WTC11 (cell line): ENCODE data around the gene RBSN. TPM values are rescaled to one million over a fixed set of nuclear protein-coding genes. Genes with fewer than 3 reads are reported as not detected.

Experiments
- ATAC-seq: fragments of 200-7000 bp; cut with Tn5 transposase; 2 replicates; pipeline ENCODE4 v1.10.0; 2021; ENCODE audit warnings: mild to moderate bottlenecking, moderate library complexity
- CTCF ChIA-PET: fragments of 300-600 bp; sonication (Branson Sonifier 250); formaldehyde crosslinking; loops from one replicate; lab custom pipeline; 2021; ENCODE audit warnings: antibody characterized with exemption; lab: Charles Lee
- POLR2A ChIA-PET: fragments of 350-600 bp; sonication (Branson Sonifier 250); formaldehyde crosslinking; loops from one replicate; lab custom pipeline; 2021; ENCODE audit warnings: antibody characterized with exemption; lab: Charles Lee
- DNase-seq: peaks from one replicate; pipeline ENCODE4 v3.0.0; 2021; ENCODE audit warnings: low spot score
- H3K27ac Mint-ChIP-seq: 2 replicates; pipeline ENCODE4 v1.8.0; 2021; ENCODE audit warnings: mixed read lengths
- H3K27me3 Mint-ChIP-seq: 2 replicates; pipeline ENCODE4 v1.8.0; 2021; ENCODE audit warnings: low read depth, mild to moderate bottlenecking, moderate library complexity, mixed read lengths
- H3K36me3 Mint-ChIP-seq: 2 replicates; pipeline ENCODE4 v1.8.0; 2021; ENCODE audit warnings: mixed read lengths
- H3K4me1 Mint-ChIP-seq: 2 replicates; pipeline ENCODE4 v1.8.0; 2022; ENCODE audit warnings: mixed read lengths
- H3K4me3 Mint-ChIP-seq: 2 replicates; pipeline ENCODE4 v1.8.0; 2021; ENCODE audit warnings: mild to moderate bottlenecking, moderate library complexity, mixed read lengths
- H3K9me3 Mint-ChIP-seq: 2 replicates; pipeline ENCODE4 v1.8.0; 2021; ENCODE audit warnings: mixed read lengths
- ARID4B ChIP-seq: sonication (generic); formaldehyde crosslinking; IDR thresholded peaks from 2 replicates; pipeline ENCODE4 v1.8.0; 2023; ENCODE audit warnings: missing genetic modification reagents, mild to moderate bottlenecking, borderline replicate concordance
- CREM ChIP-seq: sonication (generic); formaldehyde crosslinking; IDR thresholded peaks from 2 replicates; pipeline ENCODE4 v1.8.1; 2022; ENCODE audit warnings: mild to moderate bottlenecking, missing genetic modification reagents, moderate library complexity
- KAT7 ChIP-seq: sonication (generic); formaldehyde crosslinking; IDR thresholded peaks from 2 replicates; pipeline ENCODE4 v1.8.1; 2023; ENCODE audit warnings: missing genetic modification reagents, mild to moderate bottlenecking, borderline replicate concordance
- NFYB ChIP-seq: sonication (generic); formaldehyde crosslinking; conservative IDR thresholded peaks from 2 replicates; pipeline ENCODE4 v1.8.0; 2022; ENCODE audit warnings: low read depth, missing genetic modification reagents
- NR2C2 ChIP-seq: sonication (generic); formaldehyde crosslinking; IDR thresholded peaks from 2 replicates; pipeline ENCODE4 v1.8.0; 2022; ENCODE audit warnings: mild to moderate bottlenecking, missing genetic modification reagents
- RELA ChIP-seq: sonication (generic); formaldehyde crosslinking; IDR thresholded peaks from 2 replicates; pipeline ENCODE4 v1.8.1; 2022; ENCODE audit warnings: missing genetic modification reagents, mild to moderate bottlenecking, borderline replicate concordance
- SMAD3 ChIP-seq: sonication (generic); formaldehyde crosslinking; IDR thresholded peaks from 2 replicates; pipeline ENCODE4 v1.8.0; 2022; ENCODE audit warnings: missing genetic modification reagents, mild to moderate bottlenecking, borderline replicate concordance
- STAT6 ChIP-seq: sonication (generic); formaldehyde crosslinking; conservative IDR thresholded peaks from 2 replicates; pipeline ENCODE4 v1.8.1; 2023; ENCODE audit warnings: mild to moderate bottlenecking, low read depth, missing genetic modification reagents, moderate library complexity
- TCF7 ChIP-seq: sonication (generic); formaldehyde crosslinking; IDR thresholded peaks from 2 replicates; pipeline ENCODE4 v1.8.0; 2022; ENCODE audit warnings: mild to moderate bottlenecking, low read depth, missing genetic modification reagents, moderate library complexity
- TEAD1 ChIP-seq: sonication (generic); formaldehyde crosslinking; IDR thresholded peaks from 2 replicates; pipeline ENCODE4 v1.8.0; 2022; ENCODE audit warnings: mild to moderate bottlenecking, missing genetic modification reagents
- ZNF396 ChIP-seq: fragments of 250-450 bp; sonication (Bioruptor Pico); IDR thresholded peaks from 2 replicates; pipeline ENCODE4 v1.8.0; 2021; ENCODE audit warnings: mild to moderate bottlenecking, moderate library complexity, borderline replicate concordance
- total RNA-seq: library from RNA; stranded (reverse); gene quantifications from 3 replicates; pipeline ENCODE4 v1.2.3, GENCODE V29; 2021
- TF ChIP-seq, protein P1 (sequence below): sonication (generic); formaldehyde crosslinking; IDR thresholded peaks from 2 replicates; pipeline ENCODE4 v1.8.0; 2022; ENCODE audit warnings: mild to moderate bottlenecking, missing genetic modification reagents
- TF ChIP-seq, protein P2 (sequence below): fragments of 250-450 bp; sonication (Bioruptor Pico); IDR thresholded peaks from 2 replicates; pipeline ENCODE4 v1.9.0; 2021; ENCODE audit warnings: mild to moderate bottlenecking
- TF ChIP-seq, protein P3 (sequence below): sonication (generic); formaldehyde crosslinking; IDR thresholded peaks from 2 replicates; pipeline ENCODE4 v1.8.1; 2023; ENCODE audit warnings: mild to moderate bottlenecking, missing genetic modification reagents, borderline replicate concordance
- TF ChIP-seq, protein P4 (sequence below): fragments of 250-450 bp; sonication (Bioruptor Pico); IDR thresholded peaks from 2 replicates; pipeline ENCODE4 v1.9.0; 2021; ENCODE audit warnings: mild to moderate bottlenecking

The RBSN gene
- total RNA-seq, 1 experiment from 2014 or later: 24.2 TPM

DNA sequence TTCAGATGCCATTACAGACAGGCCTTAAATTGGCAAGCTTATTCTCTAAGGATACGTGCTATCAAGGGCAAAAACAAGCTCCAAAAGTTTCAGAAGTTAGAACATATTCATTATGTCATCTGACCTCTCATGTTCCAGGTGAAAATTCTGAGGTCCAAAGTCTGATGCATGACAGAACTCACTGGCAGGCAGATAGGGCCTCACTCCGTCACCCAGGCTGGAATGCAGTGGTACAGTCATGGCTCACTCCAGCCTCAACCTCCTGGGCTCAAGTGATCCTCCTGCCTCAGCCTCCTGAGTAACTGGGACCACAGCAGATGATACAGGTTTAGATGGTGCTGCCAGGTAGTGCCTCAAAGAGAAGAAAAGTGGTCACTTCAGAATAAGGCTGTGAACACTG lies 49.4 kb downstream of the RBSN start:
- no peaks in the 10 kb centered on the region for H3K9me3 Mint-ChIP-seq
- H3K4me3 Mint-ChIP-seq: no peak overlapping the region
- peaks cover 74% of the 10 kb centered on the region for H3K36me3 Mint-ChIP-seq
- POLR2A ChIA-PET: no interaction called here
- no peak for ATAC-seq
- DNase-seq: no peak
- peaks cover 4% of the 10 kb centered on the region; the same call in 1 of the 2 replicates for H3K4me1 Mint-ChIP-seq
- TF ChIP-seq TEAD1 (no peak), CREM (no peak), RELA (CRISPR knock-in tag) (no peak), SMAD3 (CRISPR knock-in tag) (no peak), NR2C2 (CRISPR knock-in tag) (no peak), KAT7 (CRISPR knock-in tag) (no peak), TCF7 (CRISPR knock-in tag) (no peak), ZNF396 (CRISPR knock-in tag) (no peak), NFYB (CRISPR knock-in tag) (no peak), ARID4B (CRISPR knock-in tag) (no peak), STAT6 (CRISPR knock-in tag) (no peak)
- TF ChIP-seq, protein P1, sequence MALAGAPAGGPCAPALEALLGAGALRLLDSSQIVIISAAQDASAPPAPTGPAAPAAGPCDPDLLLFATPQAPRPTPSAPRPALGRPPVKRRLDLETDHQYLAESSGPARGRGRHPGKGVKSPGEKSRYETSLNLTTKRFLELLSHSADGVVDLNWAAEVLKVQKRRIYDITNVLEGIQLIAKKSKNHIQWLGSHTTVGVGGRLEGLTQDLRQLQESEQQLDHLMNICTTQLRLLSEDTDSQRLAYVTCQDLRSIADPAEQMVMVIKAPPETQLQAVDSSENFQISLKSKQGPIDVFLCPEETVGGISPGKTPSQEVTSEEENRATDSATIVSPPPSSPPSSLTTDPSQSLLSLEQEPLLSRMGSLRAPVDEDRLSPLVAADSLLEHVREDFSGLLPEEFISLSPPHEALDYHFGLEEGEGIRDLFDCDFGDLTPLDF: no peak
- TF ChIP-seq, protein P2, sequence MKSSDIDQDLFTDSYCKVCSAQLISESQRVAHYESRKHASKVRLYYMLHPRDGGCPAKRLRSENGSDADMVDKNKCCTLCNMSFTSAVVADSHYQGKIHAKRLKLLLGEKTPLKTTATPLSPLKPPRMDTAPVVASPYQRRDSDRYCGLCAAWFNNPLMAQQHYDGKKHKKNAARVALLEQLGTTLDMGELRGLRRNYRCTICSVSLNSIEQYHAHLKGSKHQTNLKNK (CRISPR knock-in tag): no peak
- TF ChIP-seq, protein P3, sequence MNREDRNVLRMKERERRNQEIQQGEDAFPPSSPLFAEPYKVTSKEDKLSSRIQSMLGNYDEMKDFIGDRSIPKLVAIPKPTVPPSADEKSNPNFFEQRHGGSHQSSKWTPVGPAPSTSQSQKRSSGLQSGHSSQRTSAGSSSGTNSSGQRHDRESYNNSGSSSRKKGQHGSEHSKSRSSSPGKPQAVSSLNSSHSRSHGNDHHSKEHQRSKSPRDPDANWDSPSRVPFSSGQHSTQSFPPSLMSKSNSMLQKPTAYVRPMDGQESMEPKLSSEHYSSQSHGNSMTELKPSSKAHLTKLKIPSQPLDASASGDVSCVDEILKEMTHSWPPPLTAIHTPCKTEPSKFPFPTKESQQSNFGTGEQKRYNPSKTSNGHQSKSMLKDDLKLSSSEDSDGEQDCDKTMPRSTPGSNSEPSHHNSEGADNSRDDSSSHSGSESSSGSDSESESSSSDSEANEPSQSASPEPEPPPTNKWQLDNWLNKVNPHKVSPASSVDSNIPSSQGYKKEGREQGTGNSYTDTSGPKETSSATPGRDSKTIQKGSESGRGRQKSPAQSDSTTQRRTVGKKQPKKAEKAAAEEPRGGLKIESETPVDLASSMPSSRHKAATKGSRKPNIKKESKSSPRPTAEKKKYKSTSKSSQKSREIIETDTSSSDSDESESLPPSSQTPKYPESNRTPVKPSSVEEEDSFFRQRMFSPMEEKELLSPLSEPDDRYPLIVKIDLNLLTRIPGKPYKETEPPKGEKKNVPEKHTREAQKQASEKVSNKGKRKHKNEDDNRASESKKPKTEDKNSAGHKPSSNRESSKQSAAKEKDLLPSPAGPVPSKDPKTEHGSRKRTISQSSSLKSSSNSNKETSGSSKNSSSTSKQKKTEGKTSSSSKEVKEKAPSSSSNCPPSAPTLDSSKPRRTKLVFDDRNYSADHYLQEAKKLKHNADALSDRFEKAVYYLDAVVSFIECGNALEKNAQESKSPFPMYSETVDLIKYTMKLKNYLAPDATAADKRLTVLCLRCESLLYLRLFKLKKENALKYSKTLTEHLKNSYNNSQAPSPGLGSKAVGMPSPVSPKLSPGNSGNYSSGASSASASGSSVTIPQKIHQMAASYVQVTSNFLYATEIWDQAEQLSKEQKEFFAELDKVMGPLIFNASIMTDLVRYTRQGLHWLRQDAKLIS: no peak
- TF ChIP-seq, protein P4, sequence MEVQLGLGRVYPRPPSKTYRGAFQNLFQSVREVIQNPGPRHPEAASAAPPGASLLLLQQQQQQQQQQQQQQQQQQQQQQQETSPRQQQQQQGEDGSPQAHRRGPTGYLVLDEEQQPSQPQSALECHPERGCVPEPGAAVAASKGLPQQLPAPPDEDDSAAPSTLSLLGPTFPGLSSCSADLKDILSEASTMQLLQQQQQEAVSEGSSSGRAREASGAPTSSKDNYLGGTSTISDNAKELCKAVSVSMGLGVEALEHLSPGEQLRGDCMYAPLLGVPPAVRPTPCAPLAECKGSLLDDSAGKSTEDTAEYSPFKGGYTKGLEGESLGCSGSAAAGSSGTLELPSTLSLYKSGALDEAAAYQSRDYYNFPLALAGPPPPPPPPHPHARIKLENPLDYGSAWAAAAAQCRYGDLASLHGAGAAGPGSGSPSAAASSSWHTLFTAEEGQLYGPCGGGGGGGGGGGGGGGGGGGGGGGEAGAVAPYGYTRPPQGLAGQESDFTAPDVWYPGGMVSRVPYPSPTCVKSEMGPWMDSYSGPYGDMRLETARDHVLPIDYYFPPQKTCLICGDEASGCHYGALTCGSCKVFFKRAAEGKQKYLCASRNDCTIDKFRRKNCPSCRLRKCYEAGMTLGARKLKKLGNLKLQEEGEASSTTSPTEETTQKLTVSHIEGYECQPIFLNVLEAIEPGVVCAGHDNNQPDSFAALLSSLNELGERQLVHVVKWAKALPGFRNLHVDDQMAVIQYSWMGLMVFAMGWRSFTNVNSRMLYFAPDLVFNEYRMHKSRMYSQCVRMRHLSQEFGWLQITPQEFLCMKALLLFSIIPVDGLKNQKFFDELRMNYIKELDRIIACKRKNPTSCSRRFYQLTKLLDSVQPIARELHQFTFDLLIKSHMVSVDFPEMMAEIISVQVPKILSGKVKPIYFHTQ (CRISPR knock-in tag): no peak
- no peak overlapping the region for H3K27ac Mint-ChIP-seq
- CTCF ChIA-PET: no interaction called here
- no peaks in the 10 kb centered on the region for H3K27me3 Mint-ChIP-seq
